SU-DHL-6 (cell line): ENCODE data around the gene PRSS2.

ENCODE experiments used
- EZH2phosphoT487 ChIP-seq: fragments of 200-600 bp; sonication (generic), shearing (Covaris generic); conservative IDR thresholded peaks from 2 replicates; pipeline ENCODE4 v1.6.1; 2018; ENCODE audit warnings: mild to moderate bottlenecking, antibody characterized with exemption, low read length, moderate library complexity, mixed read lengths
- TF ChIP-seq, protein P1 (sequence below): fragments of 200-600 bp; sonication (generic); IDR thresholded peaks from one replicate; pipeline ENCODE4 v1.5.1; 2017; ENCODE audit warnings: antibody characterized with exemption, mild to moderate bottlenecking, low read length, moderate library complexity; ENCODE audit not compliant: insufficient read depth, poor library complexity, severe bottlenecking

DNA sequence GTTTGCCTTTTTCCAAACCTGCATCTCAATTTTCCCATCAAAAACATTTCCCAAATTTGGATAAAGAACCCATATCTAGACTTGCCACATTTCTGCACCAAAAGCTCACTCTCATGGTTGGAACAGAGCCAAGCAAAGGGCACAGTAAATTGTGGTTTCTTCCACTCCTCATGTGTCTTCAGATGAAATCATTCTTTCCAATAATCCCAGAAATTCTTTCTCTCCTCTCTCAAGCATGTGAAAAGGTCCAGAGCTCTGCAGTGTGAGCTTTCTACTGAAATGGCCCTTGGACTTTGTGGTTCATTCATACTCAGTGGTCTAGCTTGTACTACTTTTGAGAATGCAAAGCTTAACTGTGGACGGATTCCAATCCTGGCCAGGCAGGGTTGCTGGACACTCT is 19.8 kb downstream of the PRSS2 start:
- TF ChIP-seq, protein P1, sequence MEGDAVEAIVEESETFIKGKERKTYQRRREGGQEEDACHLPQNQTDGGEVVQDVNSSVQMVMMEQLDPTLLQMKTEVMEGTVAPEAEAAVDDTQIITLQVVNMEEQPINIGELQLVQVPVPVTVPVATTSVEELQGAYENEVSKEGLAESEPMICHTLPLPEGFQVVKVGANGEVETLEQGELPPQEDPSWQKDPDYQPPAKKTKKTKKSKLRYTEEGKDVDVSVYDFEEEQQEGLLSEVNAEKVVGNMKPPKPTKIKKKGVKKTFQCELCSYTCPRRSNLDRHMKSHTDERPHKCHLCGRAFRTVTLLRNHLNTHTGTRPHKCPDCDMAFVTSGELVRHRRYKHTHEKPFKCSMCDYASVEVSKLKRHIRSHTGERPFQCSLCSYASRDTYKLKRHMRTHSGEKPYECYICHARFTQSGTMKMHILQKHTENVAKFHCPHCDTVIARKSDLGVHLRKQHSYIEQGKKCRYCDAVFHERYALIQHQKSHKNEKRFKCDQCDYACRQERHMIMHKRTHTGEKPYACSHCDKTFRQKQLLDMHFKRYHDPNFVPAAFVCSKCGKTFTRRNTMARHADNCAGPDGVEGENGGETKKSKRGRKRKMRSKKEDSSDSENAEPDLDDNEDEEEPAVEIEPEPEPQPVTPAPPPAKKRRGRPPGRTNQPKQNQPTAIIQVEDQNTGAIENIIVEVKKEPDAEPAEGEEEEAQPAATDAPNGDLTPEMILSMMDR: no peak
- no peak for TF ChIP-seq EZH2phosphoT487
